Measurements from ENCODE around the gene MYH16. TPM values are rescaled to one million over a fixed set of nuclear protein-coding genes. Genes with fewer than 3 reads are reported as not detected.
A peak's percentile ranks its signal among the peaks of the same experiment; 100 is the strongest.

MYH16 gene
- total and polyA plus RNA-seq, 9 of the 15 experiments (the other 6 are each of a cell fraction or from before 2014, with no cell fraction given) = 0.09 TPM; not detected in 8

DNA sequence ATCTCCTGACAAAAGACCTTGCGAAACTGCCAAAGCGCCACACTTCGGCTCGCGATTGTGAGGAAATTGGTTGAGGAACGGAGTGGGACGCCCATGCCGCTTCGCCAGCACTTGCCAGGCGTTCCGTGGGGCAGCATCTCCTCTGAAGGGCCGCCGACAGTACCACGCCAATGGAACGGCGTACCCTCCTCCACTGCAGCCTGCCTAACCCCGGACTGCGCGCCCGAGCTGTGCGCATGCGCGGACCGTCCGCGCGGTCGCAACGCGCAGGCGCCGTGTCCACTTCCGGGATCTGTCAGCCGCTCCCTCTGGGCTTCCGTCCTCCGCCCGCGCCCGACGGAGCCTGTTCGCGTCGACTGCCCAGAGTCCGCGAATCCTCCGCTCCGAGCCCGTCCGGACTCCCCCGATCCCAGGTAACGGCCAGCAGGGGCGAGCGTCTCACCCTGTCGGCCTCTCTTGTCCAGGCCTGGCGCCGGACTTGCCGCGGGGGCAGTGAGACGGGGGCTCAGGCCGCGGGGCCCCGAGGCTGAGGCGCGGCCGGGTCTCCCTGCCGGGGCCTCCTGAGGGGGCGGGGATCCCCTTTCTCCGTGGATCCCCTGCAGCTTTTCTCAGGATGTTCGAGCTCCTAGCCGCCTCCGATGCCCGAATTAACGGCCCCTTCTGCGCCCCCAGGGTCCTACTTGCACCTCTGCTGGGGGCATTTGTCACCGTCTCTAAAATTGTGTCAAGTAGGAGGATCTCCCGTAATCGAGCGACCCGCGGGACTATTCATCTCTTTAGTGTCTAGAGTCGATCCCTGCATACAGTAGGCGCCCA, 53.2 kb downstream of the MYH16 start, which contains the start of gene ARPC1A (continued):
- TF ChIP-seq, protein P1, sequence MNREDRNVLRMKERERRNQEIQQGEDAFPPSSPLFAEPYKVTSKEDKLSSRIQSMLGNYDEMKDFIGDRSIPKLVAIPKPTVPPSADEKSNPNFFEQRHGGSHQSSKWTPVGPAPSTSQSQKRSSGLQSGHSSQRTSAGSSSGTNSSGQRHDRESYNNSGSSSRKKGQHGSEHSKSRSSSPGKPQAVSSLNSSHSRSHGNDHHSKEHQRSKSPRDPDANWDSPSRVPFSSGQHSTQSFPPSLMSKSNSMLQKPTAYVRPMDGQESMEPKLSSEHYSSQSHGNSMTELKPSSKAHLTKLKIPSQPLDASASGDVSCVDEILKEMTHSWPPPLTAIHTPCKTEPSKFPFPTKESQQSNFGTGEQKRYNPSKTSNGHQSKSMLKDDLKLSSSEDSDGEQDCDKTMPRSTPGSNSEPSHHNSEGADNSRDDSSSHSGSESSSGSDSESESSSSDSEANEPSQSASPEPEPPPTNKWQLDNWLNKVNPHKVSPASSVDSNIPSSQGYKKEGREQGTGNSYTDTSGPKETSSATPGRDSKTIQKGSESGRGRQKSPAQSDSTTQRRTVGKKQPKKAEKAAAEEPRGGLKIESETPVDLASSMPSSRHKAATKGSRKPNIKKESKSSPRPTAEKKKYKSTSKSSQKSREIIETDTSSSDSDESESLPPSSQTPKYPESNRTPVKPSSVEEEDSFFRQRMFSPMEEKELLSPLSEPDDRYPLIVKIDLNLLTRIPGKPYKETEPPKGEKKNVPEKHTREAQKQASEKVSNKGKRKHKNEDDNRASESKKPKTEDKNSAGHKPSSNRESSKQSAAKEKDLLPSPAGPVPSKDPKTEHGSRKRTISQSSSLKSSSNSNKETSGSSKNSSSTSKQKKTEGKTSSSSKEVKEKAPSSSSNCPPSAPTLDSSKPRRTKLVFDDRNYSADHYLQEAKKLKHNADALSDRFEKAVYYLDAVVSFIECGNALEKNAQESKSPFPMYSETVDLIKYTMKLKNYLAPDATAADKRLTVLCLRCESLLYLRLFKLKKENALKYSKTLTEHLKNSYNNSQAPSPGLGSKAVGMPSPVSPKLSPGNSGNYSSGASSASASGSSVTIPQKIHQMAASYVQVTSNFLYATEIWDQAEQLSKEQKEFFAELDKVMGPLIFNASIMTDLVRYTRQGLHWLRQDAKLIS (CRISPR knock-in tag; IDR thresholded peaks at IDR 0.05) = peak; percentile 63; the same call in 1 of the 2 replicates
- TF ChIP-seq, protein P2, sequence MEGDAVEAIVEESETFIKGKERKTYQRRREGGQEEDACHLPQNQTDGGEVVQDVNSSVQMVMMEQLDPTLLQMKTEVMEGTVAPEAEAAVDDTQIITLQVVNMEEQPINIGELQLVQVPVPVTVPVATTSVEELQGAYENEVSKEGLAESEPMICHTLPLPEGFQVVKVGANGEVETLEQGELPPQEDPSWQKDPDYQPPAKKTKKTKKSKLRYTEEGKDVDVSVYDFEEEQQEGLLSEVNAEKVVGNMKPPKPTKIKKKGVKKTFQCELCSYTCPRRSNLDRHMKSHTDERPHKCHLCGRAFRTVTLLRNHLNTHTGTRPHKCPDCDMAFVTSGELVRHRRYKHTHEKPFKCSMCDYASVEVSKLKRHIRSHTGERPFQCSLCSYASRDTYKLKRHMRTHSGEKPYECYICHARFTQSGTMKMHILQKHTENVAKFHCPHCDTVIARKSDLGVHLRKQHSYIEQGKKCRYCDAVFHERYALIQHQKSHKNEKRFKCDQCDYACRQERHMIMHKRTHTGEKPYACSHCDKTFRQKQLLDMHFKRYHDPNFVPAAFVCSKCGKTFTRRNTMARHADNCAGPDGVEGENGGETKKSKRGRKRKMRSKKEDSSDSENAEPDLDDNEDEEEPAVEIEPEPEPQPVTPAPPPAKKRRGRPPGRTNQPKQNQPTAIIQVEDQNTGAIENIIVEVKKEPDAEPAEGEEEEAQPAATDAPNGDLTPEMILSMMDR (IDR thresholded peaks at IDR 0.05 in 2 of 3, conservative IDR thresholded peaks at IDR 0.05 in 1 of 3; ENCODE audit: insufficient read depth in 2 of 3, low read depth in 1 of 3, low read length in 3 of 3) = peak; percentile 44 to 63 (median 45)
- TF ChIP-seq TCFL5 (CRISPR knock-in tag; conservative IDR thresholded peaks at IDR 0.05) = no peak
- TF ChIP-seq ZNF134 (CRISPR knock-in tag; conservative IDR thresholded peaks at IDR 0.05) = no peak
- TF ChIP-seq POLR2AphosphoS2 (IDR thresholded peaks at IDR 0.05; ENCODE audit: low read length) = peak; percentile 77; the same call in 1 of the 2 replicates
- TF ChIP-seq ESRRA (IDR thresholded peaks at IDR 0.05; ENCODE audit: borderline replicate concordance, low read depth) = peak; percentile 58; the same call in 1 of the 2 replicates
- TF ChIP-seq, protein P3, sequence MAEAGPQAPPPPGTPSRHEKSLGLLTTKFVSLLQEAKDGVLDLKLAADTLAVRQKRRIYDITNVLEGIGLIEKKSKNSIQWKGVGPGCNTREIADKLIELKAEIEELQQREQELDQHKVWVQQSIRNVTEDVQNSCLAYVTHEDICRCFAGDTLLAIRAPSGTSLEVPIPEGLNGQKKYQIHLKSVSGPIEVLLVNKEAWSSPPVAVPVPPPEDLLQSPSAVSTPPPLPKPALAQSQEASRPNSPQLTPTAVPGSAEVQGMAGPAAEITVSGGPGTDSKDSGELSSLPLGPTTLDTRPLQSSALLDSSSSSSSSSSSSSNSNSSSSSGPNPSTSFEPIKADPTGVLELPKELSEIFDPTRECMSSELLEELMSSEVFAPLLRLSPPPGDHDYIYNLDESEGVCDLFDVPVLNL (CRISPR knock-in tag; IDR thresholded peaks at IDR 0.05; ENCODE audit: low read depth) = peak; percentile 63; the same call in 1 of the 2 replicates
- TF ChIP-seq NEUROD1 (IDR thresholded peaks at IDR 0.05; ENCODE audit: borderline replicate concordance, low read depth, low read length, partially characterized antibody) = peak; percentile 46
- TF ChIP-seq, protein P4, sequence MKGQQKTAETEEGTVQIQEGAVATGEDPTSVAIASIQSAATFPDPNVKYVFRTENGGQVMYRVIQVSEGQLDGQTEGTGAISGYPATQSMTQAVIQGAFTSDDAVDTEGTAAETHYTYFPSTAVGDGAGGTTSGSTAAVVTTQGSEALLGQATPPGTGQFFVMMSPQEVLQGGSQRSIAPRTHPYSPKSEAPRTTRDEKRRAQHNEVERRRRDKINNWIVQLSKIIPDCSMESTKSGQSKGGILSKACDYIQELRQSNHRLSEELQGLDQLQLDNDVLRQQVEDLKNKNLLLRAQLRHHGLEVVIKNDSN (CRISPR knock-in tag; IDR thresholded peaks at IDR 0.05) = no peak
- TF ChIP-seq ZNF274 (IDR thresholded peaks at IDR 0.05; ENCODE audit: borderline replicate concordance, low read depth, low read length) = no peak
- TF ChIP-seq ELF2 (CRISPR knock-in tag; IDR thresholded peaks at IDR 0.05) = peak; percentile 96
- TF ChIP-seq THRAP3 (IDR thresholded peaks at IDR 0.05; ENCODE audit: borderline replicate concordance) = no peak

Measured in K562 (cell line).